DOHH2 (cell line): ENCODE data around the gene WNT10A.
"Not testable (repeated sequence)": the region's sequence is repeated elsewhere in the genome, so short reads cannot be mapped to it uniquely, and the experiment has no call there.

Experiments
- H3F3A ChIP-seq: fragments of 200-600 bp; sonication (generic), shearing (Covaris generic); 2 replicates; pipeline ENCODE4 v1.6.0; 2016; ENCODE audit warnings: antibody characterized with exemption, mild to moderate bottlenecking; ENCODE audit not compliant: control insufficient read depth, insufficient read depth
- H3K27ac ChIP-seq: fragments of 200-600 bp; sonication (generic); 2 replicates; pipeline ENCODE4 v1.5.1; 2014; ENCODE audit warnings: low read depth, mild to moderate bottlenecking, low read length, moderate library complexity
- H3K27me3 ChIP-seq: fragments of 200-600 bp; sonication (generic); 2 replicates; pipeline ENCODE4 v1.6.1; 2014; ENCODE audit warnings: mild to moderate bottlenecking, low read length, mixed read lengths; ENCODE audit not compliant: control insufficient read depth
- H3K36me3 ChIP-seq: fragments of 200-600 bp; sonication (generic); 2 replicates; pipeline ENCODE4 v1.6.1; 2014; ENCODE audit warnings: mild to moderate bottlenecking, low read length, moderate library complexity, mixed read lengths; ENCODE audit not compliant: control insufficient read depth
- H3K4me1 ChIP-seq: fragments of 200-600 bp; sonication (generic); 2 replicates; pipeline ENCODE4 v1.6.1; 2014; ENCODE audit warnings: mild to moderate bottlenecking, low read length, mixed read lengths; ENCODE audit not compliant: control insufficient read depth
- H3K4me2 ChIP-seq: fragments of 200-600 bp; sonication (generic); 2 replicates; pipeline ENCODE4 v1.6.0; 2014; ENCODE audit warnings: mild to moderate bottlenecking, low read length, moderate library complexity
- H3K4me3 ChIP-seq: fragments of 200-600 bp; sonication (generic); 2 replicates; pipeline ENCODE4 v1.5.1; 2014; ENCODE audit warnings: mild to moderate bottlenecking, low read length, mixed read lengths
- H3K79me2 ChIP-seq: fragments of 200-600 bp; sonication (generic); 2 replicates; pipeline ENCODE4 v1.6.1; 2014; ENCODE audit warnings: mild to moderate bottlenecking, low read length, mixed read lengths; ENCODE audit not compliant: control insufficient read depth
- H3K9me2 ChIP-seq: fragments of 200-600 bp; sonication (generic); replicated peaks from 2 replicates; pipeline ENCODE4 v1.6.1; 2014; ENCODE audit warnings: mild to moderate bottlenecking, low read length, mixed read lengths; ENCODE audit not compliant: control insufficient read depth
- H3K9me3 ChIP-seq: fragments of 200-600 bp; sonication (generic); 2 replicates; pipeline ENCODE4 v1.6.1; 2014; ENCODE audit warnings: antibody characterized with exemption, low read length, mixed read lengths; ENCODE audit not compliant: control insufficient read depth, insufficient read depth
- H4K20me1 ChIP-seq: fragments of 200-600 bp; sonication (generic); 2 replicates; pipeline ENCODE4 v1.6.0; 2014; ENCODE audit warnings: low read depth, mild to moderate bottlenecking, antibody characterized with exemption, low read length, moderate library complexity; ENCODE audit not compliant: control insufficient read depth, insufficient read depth
- EZH2phosphoT487 ChIP-seq: fragments of 200-600 bp; sonication (generic); IDR thresholded peaks from 2 replicates; pipeline ENCODE4 v1.6.1; 2017; ENCODE audit warnings: borderline replicate concordance, mild to moderate bottlenecking, antibody characterized with exemption, low read length, moderate library complexity, mixed read lengths
- TF ChIP-seq, protein P1 (sequence below): fragments of 200-600 bp; sonication (generic); IDR thresholded peaks from one replicate; pipeline ENCODE4 v1.5.1; 2014; ENCODE audit warnings: antibody characterized with exemption, mild to moderate bottlenecking, low read depth, low read length; ENCODE audit not compliant: poor library complexity, severe bottlenecking

WNT10A gene

DNA sequence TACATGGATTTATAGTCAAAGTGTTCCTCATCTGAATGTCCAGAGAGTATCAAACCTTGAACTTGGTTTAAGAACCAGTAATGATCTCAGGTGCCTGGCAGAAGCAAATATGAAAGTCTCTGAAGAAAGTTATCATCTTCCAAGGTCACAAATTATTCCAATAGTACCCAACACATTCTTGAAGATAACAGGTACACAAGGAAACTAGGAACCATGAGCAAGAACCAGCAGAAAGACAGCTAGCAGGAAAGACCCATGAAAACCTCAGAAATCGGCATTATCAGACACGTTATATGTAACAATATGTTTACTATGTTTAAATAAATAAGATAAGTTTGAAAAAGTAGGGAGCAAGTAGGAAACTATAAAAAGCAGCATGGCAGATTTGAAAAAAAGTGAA, 43.2 kb upstream of the WNT10A start:
- Histone ChIP-seq H3K9me2 (no peaks in the 10 kb centered on the region), H3K27me3 (peaks cover 48% of the 10 kb centered on the region), H3K9me3 (no peaks in the 10 kb centered on the region), H3K4me1 (no peaks in the 10 kb centered on the region), H3K27ac (no peak overlapping the region), H3F3A (no peaks in the 10 kb centered on the region), H3K4me3 (no peak overlapping the region), H3K79me2 (no peaks in the 10 kb centered on the region), H3K4me2 (no peak overlapping the region), H4K20me1 (no peaks in the 10 kb centered on the region), H3K36me3 (no peaks in the 10 kb centered on the region)
- TF ChIP-seq EZH2phosphoT487, result no peak
- TF ChIP-seq, protein P1, sequence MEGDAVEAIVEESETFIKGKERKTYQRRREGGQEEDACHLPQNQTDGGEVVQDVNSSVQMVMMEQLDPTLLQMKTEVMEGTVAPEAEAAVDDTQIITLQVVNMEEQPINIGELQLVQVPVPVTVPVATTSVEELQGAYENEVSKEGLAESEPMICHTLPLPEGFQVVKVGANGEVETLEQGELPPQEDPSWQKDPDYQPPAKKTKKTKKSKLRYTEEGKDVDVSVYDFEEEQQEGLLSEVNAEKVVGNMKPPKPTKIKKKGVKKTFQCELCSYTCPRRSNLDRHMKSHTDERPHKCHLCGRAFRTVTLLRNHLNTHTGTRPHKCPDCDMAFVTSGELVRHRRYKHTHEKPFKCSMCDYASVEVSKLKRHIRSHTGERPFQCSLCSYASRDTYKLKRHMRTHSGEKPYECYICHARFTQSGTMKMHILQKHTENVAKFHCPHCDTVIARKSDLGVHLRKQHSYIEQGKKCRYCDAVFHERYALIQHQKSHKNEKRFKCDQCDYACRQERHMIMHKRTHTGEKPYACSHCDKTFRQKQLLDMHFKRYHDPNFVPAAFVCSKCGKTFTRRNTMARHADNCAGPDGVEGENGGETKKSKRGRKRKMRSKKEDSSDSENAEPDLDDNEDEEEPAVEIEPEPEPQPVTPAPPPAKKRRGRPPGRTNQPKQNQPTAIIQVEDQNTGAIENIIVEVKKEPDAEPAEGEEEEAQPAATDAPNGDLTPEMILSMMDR, result no peak

DNA sequence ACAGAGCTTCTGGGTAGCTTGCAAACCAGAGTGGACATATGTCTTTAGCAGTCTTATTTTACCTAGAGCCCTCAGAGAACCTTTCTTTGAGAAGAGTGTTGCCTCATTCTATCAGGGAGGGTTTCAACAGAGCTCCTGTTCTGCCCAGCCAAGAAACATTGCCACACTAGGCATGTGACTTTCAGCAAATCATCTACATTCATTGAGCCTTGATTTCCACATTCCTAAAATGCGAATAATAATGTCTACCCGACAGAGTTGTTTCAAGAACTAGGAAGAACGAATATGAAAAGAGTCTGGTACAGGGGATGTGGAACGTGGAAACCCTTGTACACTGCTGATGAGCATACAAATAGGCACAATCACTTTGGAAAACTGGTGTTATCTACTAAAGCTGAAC, 41.2 kb upstream of the WNT10A start:
- no peaks in the 10 kb centered on the region for H3K9me2 ChIP-seq

DNA sequence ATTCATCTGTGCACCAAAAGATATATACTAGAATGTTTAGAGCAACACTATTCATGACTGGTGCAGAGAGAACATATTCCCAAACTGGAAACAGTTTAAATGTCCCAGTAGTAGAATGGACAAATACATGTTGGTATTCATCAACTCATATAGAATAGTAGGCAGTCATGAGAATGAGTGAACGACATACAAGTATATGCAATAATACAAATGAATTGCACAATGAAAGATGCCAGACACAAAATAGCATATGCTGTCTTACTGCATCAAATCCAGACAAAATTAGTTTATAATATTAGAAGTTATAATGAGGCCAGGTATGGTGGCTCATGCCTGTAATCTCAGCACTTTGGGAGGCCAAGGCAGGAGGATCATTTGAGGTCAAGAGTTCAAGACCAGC, 40.8 kb upstream of the WNT10A start:
- Histone ChIP-seq H4K20me1 (no peaks in the 10 kb centered on the region), H3F3A (no peaks in the 10 kb centered on the region), H3K4me3 (no peak overlapping the region), H3K79me2 (no peaks in the 10 kb centered on the region), H3K27me3 (peaks cover 30% of the 10 kb centered on the region), H3K9me3 (no peaks in the 10 kb centered on the region), H3K36me3 (no peaks in the 10 kb centered on the region), H3K4me1 (no peaks in the 10 kb centered on the region), H3K9me2 (no peaks in the 10 kb centered on the region), H3K27ac (no peak overlapping the region), H3K4me2 (no peak overlapping the region)
- TF ChIP-seq EZH2phosphoT487, result no peak
- TF ChIP-seq, protein P1, result no peak

More for the DNA sequence above, 41.2 kb upstream of the WNT10A start:
- no peak for TF ChIP-seq EZH2phosphoT487
- TF ChIP-seq, protein P1, result no peak
- Histone ChIP-seq H3K27ac (no peak overlapping the region), H3K36me3 (no peaks in the 10 kb centered on the region), H3K4me3 (no peak overlapping the region), H3K79me2 (no peaks in the 10 kb centered on the region), H3K4me2 (no peak overlapping the region), H3F3A (no peaks in the 10 kb centered on the region), H3K4me1 (no peaks in the 10 kb centered on the region), H3K9me3 (no peaks in the 10 kb centered on the region), H4K20me1 (no peaks in the 10 kb centered on the region), H3K27me3 (peaks cover 34% of the 10 kb centered on the region)

DNA sequence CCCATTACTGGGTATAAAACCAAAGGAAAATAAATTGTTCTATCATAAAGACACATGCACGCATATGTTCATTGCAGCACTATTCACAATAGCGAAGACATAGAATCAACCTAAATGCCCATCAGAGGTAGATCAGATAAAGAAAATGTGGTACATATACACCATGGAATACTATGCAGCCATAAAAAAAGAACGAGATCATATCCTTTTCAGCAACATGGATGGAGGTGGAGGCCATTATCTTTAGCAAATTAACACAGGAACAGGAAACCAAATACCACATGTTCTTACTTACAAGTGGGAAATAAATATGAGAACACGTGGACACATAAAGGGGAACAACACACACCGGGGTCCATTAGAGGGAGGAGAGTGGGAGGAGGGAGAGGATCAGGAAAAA, 36.3 kb upstream of the WNT10A start:
- H3K9me2 ChIP-seq, H3K4me2 ChIP-seq, H3K79me2 ChIP-seq, H4K20me1 ChIP-seq, H3F3A ChIP-seq, H3K27me3 ChIP-seq, H3K4me3 ChIP-seq, H3K4me1 ChIP-seq, H3K27ac ChIP-seq, H3K36me3 ChIP-seq, H3K9me3 ChIP-seq: not testable (repeated sequence)

DNA sequence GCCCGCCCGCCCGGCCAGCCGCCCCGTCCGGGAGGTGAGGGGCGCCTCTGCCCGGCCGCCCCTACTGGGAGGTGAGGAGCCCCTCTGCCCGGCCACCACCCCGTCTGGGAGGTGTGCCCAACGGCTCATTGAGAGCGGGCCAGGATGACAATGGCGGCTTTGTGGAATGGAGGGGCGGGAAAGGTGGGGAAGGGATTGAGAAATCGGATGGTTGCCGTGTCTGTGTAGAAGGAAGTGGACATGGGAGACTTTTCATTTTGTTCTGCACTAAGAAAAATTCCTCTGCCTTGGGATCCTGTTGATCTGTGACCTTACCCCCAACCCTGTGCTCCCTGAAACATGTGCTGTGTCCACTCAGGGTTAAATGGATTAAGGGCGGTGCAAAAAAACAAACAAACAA, 33.7 kb upstream of the WNT10A start:
- H3K4me1 ChIP-seq, H3K27me3 ChIP-seq, H3K79me2 ChIP-seq, H3K27ac ChIP-seq, H3K4me3 ChIP-seq, H3K9me3 ChIP-seq, H4K20me1 ChIP-seq, H3K4me2 ChIP-seq, H3K36me3 ChIP-seq, H3K9me2 ChIP-seq, H3F3A ChIP-seq: not testable (repeated sequence)
